Gastrocnemius medialis (tissue), 4 donors: ENCODE data around the gene HSDL2.

Experiments
- POLR2A ChIP-seq, 2 donors: fragments of 450-650 bp; IDR thresholded peaks; one replicate each; pipeline ENCODE4 v1.6.1; 2017; ENCODE audit warnings: antibody characterized with exemption in 2 of 2, mild to moderate bottlenecking in 2 of 2, moderate library complexity in 2 of 2
- TF ChIP-seq, protein P1 (sequence below), 5 experiments: fragments of 450-650 bp in 3 of 5; fragments of 200-600 bp in 2 of 5; sonication (generic) in 2 of 5; IDR thresholded peaks in 4 of 5; conservative IDR thresholded peaks in 1 of 5; 1 replicate in 4 of 5; 2 replicates in 1 of 5; pipeline ENCODE4 v1.5.1; 2016 to 2019; ENCODE audit warnings: antibody characterized with exemption in 5 of 5, mild to moderate bottlenecking in 3 of 5, moderate library complexity in 3 of 5

DNA sequence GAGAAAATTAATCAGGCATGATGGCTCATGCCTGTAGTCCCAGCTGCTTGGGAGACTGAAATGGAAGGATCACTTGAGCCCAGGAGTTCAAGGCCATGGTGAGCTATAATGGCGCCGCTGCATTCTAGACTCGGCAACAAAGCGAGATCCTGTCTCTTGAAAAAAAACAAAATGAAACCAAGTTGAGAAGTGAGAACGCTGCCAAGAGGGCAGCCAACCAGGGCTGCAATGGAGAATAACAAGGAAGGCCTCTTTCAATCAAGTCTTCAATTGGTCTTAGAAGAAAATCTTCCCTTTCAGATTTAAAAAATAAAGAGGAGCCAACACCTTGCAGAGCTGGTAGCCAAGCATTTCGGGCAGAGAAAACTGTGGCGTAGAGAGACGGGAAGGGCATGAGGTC lies 121.4 kb downstream of the HSDL2 start:
- TF ChIP-seq, protein P1, sequence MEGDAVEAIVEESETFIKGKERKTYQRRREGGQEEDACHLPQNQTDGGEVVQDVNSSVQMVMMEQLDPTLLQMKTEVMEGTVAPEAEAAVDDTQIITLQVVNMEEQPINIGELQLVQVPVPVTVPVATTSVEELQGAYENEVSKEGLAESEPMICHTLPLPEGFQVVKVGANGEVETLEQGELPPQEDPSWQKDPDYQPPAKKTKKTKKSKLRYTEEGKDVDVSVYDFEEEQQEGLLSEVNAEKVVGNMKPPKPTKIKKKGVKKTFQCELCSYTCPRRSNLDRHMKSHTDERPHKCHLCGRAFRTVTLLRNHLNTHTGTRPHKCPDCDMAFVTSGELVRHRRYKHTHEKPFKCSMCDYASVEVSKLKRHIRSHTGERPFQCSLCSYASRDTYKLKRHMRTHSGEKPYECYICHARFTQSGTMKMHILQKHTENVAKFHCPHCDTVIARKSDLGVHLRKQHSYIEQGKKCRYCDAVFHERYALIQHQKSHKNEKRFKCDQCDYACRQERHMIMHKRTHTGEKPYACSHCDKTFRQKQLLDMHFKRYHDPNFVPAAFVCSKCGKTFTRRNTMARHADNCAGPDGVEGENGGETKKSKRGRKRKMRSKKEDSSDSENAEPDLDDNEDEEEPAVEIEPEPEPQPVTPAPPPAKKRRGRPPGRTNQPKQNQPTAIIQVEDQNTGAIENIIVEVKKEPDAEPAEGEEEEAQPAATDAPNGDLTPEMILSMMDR (IDR thresholded peaks at IDR 0.05 in 4 of 5, conservative IDR thresholded peaks at IDR 0.05 in 1 of 5) = no peak
- TF ChIP-seq POLR2A (IDR thresholded peaks at IDR 0.05) = no peak
